Fibroblast of skin of scalp (primary cell): Measurements from ENCODE around the gene BLZF1. TPM values are rescaled to one million over a fixed set of nuclear protein-coding genes. Genes with fewer than 3 reads are reported as not detected.
"Not testable (repeated sequence)": the region's sequence is repeated elsewhere in the genome, so short reads cannot be mapped to it uniquely, and the experiment has no call there.

ENCODE experiments used
- DNase-seq: peaks from one replicate; pipeline ENCODE4 v3.0.0-alpha.2; 2013
- polyA plus RNA-seq, 2 experiments: library from polyadenylated mRNA; unstranded; fragments of 120-200 nt; gene quantifications; one replicate each; pipeline ENCODE4 v1.2.1, GENCODE V29; 2013; ENCODE audit not compliant: insufficient read length in 2 of 2

BLZF1 gene, protein sequence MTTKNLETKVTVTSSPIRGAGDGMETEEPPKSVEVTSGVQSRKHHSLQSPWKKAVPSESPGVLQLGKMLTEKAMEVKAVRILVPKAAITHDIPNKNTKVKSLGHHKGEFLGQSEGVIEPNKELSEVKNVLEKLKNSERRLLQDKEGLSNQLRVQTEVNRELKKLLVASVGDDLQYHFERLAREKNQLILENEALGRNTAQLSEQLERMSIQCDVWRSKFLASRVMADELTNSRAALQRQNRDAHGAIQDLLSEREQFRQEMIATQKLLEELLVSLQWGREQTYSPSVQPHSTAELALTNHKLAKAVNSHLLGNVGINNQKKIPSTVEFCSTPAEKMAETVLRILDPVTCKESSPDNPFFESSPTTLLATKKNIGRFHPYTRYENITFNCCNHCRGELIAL
- polyA plus RNA-seq (2013, experiment 1 of 2; ENCODE audit: insufficient read length), result 21.9 TPM
- polyA plus RNA-seq (2013, experiment 2 of 2; ENCODE audit: insufficient read length), result 23.8 TPM

DNA sequence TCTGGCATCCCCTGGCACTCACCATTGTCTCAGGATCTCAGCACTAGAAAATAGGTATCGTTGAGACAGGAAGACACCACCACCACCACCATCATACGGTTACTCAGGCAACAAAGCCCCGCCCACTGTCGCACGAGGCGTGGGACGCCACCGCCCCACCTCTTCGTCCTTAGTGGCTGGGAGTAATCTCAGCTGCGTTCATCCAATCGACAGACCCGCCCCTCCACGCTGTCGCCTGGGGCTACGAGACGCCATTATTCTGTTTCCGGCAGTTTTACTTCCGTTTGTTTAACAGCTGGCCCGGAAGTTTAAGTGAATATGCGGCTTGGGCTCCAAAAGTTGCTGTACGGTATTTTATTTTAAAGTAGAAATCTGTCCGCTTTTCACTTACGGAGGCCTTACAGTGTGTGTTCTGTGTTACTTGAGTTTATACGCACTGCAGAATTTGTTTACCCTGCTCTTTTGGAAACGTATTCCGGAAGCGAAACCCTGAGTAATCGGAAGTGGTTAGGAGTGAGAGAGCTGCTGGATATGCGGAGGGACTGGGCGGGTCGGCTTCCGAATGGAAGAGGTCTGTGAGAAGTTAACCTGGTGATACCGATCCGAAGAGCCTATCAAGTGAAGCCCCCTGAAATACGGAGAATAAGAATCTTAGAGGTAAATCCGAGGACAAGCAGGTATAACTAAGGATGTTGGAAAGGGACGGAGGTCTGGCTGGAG, at the start of gene BLZF1, which contains the start of gene NME7:
BLZF1 (plus strand) TSS at position 510 of the 720 bp plus-strand sequence. CDS start 1,328 bp downstream, outside the sequence.
NME7 (minus strand) TSS at position 112 of the 720 bp plus-strand sequence; CDS start at position 25, 87 bp downstream.
- DNase-seq, result peak; percentile 97

DNA sequence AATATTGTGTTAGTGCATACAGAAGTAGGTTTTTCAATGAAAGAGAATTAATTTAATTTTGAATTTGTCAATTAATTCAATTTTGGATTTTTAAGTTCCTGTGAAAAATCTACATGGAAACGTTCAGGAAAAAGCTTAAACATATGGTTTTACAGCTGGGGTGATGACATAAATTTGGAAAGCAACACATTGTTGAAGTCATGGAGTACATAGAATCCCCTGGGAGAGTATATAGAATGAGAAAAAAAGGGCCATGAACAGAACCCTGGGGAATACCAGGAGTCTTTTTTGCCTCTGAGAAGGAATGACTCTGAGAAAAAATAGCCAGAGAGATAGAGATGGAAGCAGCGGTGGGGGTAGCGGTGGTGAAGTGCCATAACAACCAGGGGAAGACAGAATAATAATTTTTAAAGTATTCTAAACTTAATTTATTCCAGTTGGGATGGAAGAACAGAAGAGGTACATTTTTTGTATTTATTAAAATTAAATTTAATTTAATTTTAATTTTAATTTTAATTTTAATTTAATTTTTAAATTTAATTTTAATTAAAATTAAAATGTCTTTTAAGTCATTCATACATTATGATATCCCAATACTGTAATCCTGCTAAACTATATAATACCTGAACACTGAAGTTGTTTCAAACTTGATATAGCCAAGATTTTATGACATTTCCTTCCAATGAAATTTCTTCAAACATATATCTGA, 49.3 kb upstream of the BLZF1 start:
- DNase-seq, result peak; percentile 65

DNA sequence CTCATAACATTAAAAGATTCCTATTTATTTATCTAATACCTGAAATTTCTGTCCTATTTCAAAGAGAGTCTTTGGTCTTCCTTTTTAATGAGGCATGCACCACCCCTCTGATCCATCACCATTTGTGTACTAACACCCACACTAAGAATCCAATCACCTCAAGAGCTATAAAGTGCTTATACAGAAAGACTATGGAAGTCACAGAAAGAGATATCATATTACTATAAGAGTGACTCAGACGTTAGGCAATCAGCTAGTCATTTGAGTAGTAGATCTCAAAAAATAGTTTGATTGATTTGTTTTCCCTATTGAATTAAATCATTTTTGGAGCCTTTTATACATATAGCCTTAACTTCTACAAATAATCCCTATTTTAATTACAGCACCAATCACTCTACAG, 46.5 kb upstream of the BLZF1 start:
- peak; percentile 40 for DNase-seq

DNA sequence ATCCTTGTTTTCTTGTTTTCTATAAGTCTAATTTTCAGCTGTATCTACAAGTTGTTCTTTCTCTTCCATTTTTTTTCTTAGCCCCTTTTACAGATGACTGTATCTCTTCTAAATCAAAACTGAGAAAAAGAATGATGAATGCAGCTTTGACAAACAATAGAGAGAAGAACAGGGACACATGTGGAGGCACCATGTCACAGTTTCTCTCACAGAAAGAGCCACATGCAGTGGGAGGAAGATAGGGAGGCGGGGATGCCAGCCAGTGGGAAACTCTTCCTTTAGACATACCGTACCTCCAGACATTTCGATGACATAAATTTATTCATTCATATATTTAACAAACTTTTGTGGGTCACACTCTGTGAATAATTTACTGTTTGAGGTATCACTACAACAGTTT, 45.9 kb upstream of the BLZF1 start:
- DNase-seq, result no peak

DNA sequence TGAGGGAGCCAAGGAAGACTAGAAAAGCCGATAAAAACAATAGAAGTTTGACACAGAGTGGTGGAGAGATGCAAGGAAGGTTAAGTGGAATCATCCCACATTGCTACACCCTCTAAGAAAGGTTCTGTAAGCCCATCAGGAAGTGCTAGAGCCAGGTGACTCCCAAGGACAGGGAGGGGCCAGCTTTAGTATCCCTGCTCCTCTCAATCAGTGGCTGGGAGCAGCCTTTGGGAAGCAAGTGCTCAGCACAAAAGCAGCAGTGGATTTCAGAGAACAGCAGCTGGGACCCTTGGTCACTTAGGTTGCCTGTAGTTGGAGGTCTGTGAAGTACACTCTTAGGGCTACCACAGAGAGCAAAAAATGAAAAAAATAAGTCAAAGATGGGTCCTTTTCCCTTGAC, 42.9 kb upstream of the BLZF1 start:
- no peak for DNase-seq

DNA sequence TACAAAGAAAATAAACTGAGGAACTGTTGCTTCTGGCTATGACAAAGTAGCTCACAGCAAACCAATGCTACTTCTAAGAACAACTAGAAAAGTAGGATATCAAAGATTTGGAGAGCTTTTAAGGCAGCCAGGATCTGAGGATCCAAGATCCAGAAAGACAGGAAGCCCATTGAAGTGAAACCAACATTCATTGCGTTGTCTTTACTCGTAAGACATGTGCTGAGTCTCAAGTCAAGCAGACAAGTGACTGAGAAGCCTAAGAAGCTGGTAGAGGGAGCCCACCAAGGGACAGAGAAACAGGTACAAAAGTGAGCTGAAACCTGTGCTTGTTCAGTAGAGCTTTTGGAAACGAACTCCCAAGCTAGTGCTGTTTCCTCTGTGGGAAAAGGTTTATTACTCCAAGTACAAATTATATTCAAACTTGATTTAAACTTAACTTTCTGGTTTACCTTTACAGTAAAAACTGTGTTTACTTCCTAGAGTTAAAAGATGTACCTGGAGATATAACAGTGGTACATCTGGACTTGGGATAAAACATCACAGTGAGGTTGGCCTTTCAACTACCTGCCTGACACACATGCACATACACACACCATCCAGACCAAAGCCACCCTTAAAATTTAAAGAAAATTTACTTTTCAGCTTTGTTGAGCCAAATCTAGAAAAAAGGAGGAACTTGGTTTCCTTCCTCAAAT, 41.6 kb upstream of the BLZF1 start:
- no peak for DNase-seq

DNA sequence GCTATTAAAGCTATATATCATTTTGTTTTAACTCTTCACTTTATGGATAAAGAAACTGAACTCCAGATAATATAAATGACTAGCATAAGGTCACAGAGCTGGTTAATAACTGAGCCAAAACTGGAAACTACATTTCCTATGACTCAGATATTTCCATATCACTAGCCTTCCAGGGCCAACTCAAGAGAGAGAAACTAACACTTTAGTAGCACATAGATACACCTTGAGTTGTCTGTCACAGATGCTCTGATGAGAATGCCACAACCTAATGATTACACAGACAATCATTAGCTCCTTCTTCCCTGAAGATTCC, 41.1 kb upstream of the BLZF1 start:
- no peak for DNase-seq

DNA sequence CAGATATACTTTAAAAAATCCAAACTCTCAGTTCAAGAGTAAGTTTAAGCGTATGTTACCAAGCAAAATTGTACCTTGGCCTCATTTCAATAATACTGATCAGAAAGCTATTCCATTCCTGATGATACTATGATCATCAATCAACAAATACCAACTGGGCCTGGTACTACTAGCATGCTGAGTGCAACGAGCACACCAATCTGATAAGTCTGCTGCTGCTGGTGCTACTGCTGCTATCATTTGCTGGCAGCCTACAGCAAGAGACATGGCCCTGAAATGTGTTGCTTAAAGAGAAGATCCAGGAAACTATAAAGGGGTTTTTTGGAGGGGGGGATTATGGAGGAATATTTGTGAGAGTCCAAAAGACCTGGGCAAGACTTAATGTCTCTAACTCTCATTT, 40.1 kb upstream of the BLZF1 start:
- DNase-seq, result no peak

DNA sequence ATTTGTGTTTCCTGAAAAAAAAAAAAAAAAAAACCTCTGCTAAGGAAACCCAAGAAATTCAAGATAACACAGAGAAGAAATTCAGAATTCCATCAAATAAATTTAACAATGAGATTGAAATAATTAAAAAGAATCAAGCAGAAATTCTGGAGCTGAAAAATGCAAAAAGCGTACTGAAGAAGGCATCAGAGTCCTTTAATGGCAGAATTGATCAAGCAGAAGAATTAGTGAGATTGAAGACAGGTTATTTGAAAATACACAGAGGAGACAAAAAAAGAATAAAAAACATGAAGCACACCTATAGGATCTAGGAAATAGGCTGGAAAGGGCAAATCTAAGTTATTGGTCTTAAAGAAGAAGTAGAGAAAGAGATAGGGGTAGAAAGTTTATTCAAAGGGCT, 38.6 kb upstream of the BLZF1 start:
- no peak for DNase-seq

DNA sequence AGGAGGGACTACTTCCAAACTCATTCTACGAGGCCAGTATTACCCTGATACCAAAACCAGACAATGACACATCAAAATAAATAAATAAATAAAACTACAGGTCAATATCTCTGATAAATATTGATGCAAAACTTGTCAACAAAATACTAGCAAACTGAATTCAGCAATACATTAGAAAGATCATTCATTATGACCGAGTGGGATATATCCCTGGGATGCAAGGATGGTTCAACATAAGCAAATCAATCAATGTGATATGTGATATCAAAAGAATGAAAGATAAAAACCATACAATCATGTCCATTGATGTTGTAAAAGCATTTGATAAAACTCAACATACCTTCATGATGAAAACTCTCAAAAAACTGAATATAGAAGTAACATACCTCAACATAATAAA, 37.1 kb upstream of the BLZF1 start:
- DNase-seq, result no peak

DNA sequence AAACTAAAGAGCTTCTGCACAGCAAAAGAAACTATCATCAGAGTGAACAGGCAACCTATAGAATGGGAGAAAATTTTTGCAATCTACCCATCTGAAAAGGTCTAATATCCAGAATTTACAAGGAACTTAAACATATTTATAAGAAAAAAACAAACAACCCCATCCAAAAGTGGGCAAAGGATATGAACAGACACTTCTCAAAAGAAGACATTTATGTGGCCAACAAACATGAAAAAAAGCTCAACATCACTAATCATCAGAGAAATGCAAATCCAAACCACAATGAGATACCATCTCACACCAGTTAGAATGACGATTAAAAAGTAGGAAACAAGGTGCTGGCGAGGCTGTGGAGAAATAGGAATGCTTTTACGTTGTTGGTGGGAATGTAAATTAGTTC, 33.3 kb upstream of the BLZF1 start:
- not testable (repeated sequence) for DNase-seq

DNA sequence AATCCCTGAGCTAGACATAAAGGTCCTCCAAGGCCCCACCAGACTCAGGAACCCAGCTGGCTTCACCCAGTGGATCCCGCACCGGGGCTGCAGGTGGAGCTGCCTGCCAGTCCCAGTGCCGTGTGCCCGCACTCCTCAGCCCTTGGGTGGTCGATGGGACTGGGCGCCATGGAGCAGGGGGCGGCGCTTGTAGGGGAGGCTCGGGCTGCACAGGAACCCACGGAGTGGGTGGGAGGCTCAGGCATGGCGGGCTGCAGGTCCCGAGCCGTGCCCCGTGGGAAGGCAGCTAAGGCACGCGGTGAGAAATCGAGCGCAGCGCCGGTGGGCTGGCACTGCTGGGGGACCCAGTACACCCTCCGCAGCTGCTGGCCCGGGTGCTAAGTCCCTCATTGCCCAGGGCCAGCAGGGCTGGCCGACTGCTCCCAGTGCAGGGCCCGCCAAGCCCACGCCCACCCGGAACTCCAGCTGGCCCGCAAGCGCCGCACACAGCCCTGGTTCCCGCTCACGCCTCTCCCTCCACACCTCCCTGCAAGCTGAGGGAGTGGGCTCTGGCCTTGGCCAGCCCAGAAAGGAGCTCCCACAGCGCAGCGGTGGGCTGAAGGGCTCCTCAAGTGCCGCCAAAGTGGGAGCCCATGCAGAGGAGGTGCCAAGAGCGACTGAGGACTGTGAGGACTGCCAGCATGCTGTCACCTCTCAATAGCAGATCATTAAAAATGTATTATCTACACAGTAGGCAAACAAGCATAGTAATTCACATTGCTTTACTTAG, 30.9 kb upstream of the BLZF1 start:
- not testable (repeated sequence) for DNase-seq

DNA sequence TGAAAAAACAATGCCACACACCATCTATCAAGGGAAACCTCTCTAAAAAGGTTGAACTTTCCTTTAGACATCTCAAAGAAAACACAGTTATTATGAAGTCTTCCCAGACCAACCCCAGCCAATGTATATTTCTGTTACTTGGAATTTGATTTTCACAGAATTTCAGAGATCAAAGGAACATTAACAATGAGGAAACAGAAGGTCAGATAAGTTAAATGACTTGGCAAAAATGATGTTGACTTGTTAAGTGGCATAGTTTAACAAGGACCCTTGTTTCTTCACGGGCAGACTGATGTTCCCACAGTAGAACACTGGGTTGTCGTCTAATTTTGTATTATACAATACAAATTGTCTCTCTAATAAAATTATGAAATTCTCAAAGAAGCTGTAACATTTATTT, 29.4 kb upstream of the BLZF1 start:
- no peak for DNase-seq

DNA sequence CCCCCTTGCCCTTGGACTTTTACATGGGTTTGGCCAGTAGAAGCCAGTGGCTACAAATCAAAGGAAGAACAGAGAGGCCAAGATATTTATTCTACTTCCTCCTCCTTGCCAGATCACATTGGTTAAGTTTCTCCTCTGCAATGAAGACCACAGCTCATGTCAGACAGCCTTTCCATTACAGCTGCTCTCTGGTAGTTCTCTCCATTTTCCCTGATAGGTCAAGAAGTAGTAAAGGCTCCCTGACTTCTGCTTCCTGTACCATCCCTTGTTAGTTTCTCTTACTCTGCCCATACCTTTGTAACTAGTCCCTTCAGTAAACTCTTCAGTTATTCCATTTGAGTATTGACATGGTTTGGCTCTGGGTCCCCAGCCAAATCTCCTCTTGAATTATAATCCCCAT, 28.2 kb upstream of the BLZF1 start:
- no peak for DNase-seq

DNA sequence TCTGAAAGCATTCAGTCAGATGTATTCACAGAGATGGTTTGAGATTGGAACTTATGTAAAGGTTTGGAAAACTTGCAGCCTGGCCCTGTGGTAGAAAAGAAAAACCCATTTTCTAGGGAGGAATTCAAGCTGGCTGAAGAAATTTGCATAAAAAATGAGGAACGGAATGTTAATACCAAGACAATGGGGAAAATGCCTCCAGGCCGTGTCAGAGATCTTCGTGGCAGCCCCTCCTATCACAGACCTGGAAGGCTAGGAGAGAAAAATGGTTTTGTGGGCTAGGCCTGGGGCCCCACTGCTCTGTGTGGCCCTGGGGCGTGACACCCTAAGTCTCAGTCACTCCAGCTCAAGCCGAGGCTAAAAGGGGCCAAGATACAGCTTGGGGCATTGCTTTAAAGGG, 27.1 kb upstream of the BLZF1 start:
- peak; percentile 11 for DNase-seq

DNA sequence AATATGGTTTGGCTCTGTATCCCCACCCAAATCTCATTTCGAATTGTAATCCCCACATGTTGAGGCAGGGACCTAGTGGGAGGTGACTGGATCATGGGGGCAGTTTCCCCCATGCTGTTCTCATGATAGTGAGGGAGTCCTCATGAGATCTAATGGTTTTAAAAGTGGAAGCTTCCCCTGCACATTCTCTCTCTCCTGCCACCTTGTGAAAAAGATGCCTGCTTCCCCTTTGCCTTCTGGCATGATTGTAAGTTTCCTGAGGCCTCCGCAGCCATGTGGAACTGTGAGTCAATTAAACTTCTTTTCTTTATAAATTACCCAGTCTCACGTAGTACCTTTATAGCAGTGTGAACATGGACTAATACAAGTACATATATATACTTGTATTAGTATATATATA, 25.9 kb upstream of the BLZF1 start:
- DNase-seq, result not testable (repeated sequence)

DNA sequence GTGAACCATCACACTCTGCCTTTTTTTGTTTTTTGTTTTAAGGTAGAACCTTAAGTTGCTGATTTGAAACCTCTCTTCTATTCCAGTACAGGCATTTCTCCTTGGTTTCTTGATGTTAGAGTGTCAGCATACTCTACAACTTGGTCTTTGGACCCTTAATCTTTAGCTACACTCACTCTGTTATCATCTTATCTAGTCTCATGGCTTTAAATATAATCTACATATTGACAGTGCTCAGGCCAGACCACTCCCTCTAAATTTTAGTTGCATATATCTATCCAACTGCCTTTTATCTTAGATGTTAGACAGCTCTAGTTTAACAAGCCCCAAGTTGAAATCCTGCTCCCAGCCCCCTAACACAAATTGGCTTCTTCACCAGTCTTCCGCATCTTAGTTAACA, 22.5 kb upstream of the BLZF1 start:
- no peak for DNase-seq

DNA sequence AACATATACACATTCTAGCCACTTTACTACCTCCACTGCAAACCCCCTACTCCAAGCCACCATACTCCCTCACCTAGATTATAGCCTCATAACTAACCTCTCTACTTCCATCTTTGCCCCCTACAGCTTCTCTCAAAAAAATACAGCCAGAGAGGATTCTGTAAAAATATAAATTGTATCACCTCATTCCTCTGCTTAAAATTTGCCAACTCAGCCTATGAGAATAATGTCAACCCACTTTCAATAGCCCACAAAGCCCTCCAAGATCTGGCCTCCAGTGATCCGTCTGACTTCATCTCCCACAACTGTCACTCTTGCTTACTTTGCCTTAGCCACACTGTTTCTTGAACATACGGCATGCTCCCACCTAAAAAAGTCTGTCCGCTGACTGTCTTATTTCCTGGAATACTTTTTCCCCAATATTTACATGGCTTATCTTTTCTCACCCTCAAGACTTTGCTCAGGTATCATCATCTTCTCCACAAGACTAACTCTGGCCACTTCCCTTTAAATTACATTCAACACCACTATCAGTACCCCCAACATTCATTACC, 21.9 kb upstream of the BLZF1 start:
- no peak for DNase-seq

DNA sequence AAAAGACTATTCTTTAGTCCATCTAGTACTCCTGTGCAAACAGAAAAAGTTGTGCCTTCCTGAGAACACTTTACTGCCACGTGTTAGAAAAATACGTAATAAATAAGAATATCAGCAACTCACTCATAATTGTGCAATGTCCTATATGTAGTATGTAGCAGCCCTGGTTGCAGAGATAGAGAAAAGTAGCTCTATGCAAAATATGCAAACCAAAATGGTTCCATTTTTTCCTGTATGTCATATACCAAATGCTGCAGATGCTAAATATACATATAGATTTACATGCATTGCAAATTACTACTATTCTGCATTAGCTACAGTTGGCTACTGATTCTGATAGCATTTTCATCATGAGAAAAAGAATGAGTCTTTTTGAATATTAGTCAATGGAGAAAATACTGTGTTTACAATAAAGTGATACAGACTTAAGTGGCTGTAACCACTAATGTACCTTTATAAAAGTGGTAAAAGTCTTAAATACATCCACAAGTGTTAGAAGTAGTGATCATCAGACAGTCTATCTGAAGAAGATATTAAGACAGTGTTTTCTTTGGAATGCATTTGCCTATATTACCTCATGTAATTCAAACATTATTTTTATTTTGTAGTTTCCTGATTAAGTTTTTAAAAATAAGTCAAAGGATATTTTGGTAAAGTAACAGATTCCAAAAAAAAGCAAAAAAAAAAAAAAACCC, 20.2 kb upstream of the BLZF1 start:
- DNase-seq, result no peak

DNA sequence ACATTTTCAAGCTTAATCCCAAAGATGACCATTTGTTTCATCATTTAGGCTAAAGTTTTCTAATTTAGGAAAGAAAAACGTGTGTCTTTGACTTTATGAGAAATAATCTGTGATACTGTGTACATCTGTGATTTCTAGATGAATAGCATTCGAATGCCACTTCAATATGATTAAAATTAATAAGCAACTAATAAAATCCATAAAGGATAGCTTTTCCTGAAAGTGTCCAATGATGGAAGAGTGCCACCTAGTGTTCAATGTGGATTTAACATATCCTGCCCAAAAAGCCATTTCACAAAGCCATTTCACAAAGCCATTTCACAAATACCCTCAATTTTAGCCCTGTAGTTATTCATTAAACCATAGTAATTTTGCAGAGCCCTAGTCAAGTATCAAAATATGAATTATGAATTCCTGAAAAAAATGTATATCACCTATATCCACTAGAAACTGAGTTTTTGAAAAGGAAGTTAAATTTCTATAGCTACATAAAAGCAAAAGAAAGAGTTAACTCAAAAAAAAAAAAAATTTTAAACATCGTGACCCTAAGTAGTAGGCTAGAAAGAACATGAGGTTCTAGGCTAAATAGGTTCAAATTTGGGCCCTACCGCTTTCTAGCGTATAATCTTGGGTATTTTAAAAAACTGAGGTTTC, 19.5 kb upstream of the BLZF1 start:
- DNase-seq, result peak; percentile 60
